LNCAP (cell line): ENCODE measurements around the gene PHTF2.

Source experiments
- CTCF ChIP-seq: fragments of 450-650 bp; IDR thresholded peaks from 2 replicates; pipeline ENCODE4 v1.5.1; 2017; ENCODE audit warnings: mild to moderate bottlenecking

PHTF2 gene

GRCh38 chr7:77858278-77858677 lies 59.7 kb downstream of the PHTF2 start:
- TF ChIP-seq CTCF, result no peak

- no peak for TF ChIP-seq CTCF
Measured at GRCh38 chr7:77859343-77859742, 60.8 kb downstream of the PHTF2 start.

GRCh38 chr7:77862691-77863090 lies 64.1 kb downstream of the PHTF2 start:
- TF ChIP-seq CTCF, result no peak

GRCh38 chr7:77863860-77864259 lies 65.3 kb downstream of the PHTF2 start:
- no peak for TF ChIP-seq CTCF

- no peak for TF ChIP-seq CTCF
Measured at GRCh38 chr7:77866370-77866769, 67.8 kb downstream of the PHTF2 start.

- TF ChIP-seq CTCF, result no peak
Measured at GRCh38 chr7:77866786-77867536, 68.4 kb downstream of the PHTF2 start.

GRCh38 chr7:77867537-77867865 lies 68.9 kb downstream of the PHTF2 start:
- no peak for TF ChIP-seq CTCF

GRCh38 chr7:77877791-77878190 lies 79.2 kb downstream of the PHTF2 start:
- TF ChIP-seq CTCF, result no peak
